Measurements from ENCODE around the gene HIP1R. TPM values are rescaled to one million over a fixed set of nuclear protein-coding genes. Genes with fewer than 3 reads are reported as not detected.
A peak's percentile ranks its signal among the peaks of the same experiment; 100 is the strongest.

HIP1R gene
- total RNA-seq, 1 experiment from 2014 or later, result 64.1 TPM

DNA sequence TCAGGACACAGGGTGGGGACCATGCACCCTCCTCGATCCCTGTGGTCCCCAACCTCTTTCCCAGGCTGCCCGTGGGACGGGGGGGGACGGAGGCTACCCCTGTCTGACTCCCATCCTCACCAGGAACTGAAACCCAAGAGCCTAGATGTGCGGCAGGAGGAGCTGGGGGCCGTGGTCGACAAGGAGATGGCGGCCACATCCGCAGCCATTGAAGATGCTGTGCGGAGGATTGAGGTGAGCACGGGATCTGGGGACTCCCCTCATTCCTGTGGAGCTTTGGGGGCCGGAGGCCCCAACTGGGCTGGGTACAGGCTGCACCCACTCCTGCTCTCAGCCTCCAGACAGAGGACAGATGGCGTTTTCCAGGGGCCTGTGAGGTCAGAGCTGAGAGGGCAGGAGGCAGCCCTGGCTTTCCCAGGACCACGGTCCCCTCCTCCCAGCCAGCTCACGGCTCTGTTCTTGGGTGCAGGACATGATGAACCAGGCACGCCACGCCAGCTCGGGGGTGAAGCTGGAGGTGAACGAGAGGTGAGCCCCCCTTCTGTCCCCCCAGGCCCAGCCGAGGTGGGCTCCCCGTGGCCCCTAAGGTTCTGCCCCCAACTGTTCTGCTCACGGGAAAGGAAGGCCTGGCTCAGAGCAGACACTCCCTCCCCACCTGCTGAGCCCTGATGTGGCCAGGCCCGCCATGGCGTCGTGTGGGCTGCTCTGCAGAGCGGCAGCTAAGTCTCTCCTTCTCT is 24.2 kb downstream of the HIP1R start:
- no peak for DNase-seq (ENCODE audit: extremely low read depth, low read depth)

DNA sequence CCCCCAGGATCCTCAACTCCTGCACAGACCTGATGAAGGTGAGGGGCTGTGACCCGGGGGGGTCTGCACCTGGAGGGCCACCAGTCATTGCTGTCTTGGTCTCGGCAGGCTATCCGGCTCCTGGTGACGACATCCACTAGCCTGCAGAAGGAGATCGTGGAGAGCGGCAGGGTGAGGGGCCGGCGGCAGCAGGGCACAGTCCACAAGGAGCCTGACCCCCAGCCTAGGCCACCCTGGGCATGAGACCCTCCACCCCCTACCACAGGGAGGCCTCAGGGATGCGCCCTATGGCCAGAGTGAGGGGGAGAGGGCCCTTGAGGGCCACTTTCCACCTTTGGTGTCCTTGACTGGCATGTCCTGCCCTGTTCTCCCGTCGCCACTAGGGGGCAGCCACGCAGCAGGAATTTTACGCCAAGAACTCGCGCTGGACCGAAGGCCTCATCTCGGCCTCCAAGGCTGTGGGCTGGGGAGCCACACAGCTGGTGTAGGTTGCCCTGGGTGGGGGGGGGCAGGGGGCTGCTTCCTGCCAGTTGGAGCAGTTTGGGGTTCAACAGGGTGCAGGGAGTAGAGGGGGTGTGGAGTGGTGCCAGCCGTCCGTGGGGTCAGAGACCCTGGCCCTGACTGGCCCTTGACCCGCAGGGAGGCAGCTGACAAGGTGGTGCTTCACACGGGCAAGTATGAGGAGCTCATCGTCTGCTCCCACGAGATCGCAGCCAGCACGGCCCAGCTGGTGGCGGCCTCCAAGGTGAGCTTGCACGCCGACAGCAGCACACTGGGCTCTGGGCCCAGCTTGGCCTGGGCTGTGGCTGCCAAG is 25.0 kb downstream of the HIP1R start:
- peak; percentile 71 for DNase-seq (ENCODE audit: extremely low read depth, low read depth)

DNA sequence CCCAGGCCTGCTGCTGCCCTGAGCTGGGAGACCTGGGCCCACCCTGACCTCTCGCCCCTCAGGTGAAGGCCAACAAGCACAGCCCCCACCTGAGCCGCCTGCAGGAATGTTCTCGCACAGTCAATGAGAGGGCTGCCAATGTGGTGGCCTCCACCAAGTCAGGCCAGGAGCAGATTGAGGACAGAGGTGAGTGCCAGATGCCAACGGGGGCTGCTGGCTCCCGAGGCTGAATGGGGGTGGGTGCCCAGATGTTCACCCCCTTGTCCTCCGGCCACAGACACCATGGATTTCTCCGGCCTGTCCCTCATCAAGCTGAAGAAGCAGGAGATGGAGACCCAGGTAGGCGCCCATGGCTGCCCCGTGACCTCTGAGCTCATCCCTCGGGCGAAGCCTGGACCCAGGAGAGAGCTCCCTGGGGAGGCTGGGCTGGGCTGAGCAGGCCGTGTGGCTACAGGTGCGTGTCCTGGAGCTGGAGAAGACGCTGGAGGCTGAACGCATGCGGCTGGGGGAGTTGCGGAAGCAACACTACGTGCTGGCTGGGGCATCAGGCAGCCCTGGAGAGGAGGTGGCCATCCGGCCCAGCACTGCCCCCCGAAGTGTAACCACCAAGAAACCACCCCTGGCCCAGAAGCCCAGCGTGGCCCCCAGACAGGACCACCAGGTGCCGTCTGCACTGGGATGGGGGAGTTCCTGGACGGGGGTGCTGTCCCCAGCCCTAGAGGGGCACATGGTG is 25.8 kb downstream of the HIP1R start:
- DNase-seq (ENCODE audit: extremely low read depth, low read depth), result no peak

DNA sequence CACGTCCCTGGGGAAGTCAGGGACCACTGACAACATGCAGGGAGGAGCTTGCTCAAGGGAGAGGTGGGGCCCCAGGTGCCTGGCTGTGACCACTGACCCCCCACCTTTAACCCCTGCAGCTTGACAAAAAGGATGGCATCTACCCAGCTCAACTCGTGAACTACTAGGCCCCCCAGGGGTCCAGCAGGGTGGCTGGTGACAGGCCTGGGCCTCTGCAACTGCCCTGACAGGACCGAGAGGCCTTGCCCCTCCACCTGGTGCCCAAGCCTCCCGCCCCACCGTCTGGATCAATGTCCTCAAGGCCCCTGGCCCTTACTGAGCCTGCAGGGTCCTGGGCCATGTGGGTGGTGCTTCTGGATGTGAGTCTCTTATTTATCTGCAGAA is 26.3 kb downstream of the HIP1R start:
- no peak for DNase-seq (ENCODE audit: extremely low read depth, low read depth)

DNA sequence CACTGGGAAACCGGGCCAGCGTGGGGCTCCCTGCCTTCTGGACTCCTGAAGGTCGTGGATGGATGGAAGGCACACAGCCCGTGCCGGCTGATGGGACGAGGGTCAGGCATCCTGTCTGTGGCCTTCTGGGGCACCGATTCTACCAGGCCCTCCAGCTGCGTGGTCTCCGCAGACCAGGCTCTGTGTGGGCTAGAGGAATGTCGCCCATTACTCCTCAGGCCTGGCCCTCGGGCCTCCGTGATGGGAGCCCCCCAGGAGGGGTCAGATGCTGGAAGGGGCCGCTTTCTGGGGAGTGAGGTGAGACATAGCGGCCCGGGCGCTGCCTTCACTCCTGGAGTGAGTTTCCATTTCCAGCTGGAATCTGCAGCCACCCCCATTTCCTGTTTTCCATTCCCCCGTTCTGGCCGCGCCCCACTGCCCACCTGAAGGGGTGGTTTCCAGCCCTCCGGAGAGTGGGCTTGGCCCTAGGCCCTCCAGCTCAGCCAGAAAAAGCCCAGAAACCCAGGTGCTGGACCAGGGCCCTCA is 26.9 kb downstream of the HIP1R start:
- DNase-seq (ENCODE audit: extremely low read depth, low read depth), result no peak

DNA sequence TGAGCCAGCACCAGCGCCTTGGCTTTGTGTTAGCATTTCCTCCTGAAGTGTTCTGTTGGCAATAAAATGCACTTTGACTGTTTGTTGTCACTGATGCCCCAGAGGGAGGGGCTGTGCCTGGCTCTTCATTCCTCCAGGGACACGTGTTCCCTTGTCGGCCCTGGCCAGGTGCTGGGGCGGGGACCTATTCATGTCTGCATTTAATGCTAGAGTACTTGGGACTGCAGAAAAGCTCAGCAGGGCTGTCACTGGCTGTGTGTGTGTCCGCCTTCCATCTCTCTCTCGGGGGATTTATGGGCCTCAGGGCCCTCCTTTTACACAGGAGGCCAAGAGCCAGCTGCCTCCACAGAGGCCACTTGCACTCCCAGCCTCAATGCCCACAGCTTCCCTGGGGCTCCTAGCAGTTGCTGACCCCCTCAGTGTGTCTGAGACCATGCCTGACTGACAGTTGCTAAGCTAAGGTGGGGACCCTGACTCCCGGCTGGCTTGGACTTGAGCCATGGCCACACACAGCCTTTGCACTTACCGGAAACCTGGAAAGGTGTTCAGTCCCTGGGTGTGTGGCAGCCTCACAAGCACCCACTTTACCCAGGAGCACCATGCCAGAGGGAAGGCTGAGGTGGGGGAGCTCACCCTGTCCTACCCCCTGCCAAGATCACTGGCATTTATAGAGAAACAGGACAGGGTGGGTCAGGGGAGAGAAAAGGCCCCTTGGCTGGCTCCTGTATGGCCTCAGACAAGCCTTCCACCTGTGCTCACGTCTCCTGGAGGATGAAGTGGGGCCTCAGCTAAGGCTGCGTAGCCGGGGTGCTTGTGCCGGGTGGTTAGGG is 27.8 kb downstream of the HIP1R start:
- DNase-seq (ENCODE audit: extremely low read depth, low read depth), result no peak

DNA sequence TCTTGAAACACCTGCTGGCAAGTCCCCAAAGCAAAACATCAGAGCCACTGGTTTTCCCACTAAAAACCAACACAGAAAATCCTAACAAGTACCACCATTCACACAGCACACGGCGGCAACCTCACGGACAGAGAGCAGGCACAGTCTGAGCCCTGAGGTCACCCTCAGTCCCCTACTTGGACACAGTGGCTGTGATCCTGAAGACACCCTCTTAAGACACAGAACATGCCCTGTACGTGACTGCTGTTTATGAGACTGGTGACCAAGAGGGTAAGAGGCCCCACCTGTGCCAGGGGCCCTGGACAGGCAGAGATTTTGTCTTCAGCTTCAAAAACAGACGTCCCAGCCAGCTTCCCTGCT is 29.6 kb downstream of the HIP1R start:
- DNase-seq (ENCODE audit: extremely low read depth, low read depth), result no peak

DNA sequence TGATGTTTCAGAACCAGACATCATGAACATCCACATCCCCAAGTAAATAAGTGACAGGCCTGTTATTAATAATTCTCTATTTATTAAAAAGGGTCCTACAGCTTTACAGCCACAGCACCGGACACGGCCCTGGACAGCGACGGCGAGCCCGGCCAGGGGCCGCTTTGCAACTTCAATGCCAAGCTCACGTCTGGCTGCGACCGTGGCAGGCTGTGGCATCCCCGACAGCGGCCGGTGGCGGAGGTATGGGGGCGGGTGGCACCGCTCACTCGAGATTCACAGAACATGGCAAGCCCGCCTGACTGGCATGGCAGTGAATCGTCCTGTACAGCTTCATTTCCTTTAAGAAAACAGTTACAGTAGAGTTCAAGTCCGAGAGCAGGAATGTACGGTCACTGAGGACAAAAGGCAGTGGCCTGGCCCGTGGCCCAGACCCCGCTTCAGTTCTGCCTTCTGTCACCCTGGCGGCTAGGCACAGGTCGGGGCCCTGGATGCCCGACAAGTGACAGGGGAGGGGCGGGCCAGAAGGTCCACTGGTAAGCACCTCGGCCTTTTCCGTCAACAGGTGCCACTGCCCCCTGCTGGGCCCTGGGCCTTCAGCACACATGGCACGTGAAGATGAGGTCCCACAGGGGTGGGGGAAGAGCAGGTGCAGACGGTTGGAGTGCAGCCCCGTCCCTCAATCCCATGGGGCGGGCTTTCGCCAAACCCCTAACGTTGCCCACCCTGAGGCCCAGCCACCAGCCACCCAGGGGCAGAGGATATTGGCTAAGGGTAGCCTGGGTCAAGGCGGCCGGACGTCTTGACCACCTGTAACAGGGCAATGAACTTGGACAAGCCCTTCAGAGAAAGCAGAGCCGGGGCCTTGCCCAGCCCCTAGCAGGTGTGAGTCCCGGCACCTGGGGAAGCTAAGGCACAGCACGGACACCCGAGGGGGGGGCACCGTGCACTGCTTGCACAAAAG is 30.3 kb downstream of the HIP1R start:
- peak; percentile 32 for DNase-seq (ENCODE audit: extremely low read depth, low read depth)

DNA sequence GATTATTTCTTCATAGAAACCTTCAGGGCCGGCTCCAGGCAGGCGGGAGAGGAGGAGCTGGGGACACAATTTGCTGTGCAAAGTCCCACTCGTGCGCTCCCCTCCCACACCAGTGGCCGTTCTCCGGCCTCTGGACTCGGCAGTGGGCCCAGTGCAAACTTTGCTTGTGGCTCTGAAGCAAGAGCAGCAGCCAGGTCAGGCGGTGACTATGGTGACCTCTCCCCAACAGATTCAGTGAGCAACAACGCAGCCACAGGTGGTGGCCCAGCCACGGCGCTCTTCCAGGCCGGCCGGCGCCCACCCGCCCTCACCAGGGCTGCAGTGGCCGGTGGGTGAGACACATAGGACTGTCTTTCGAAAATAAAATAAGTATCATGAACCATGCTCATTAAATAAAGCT is 31.1 kb downstream of the HIP1R start:
- no peak for DNase-seq (ENCODE audit: extremely low read depth, low read depth)

DNA sequence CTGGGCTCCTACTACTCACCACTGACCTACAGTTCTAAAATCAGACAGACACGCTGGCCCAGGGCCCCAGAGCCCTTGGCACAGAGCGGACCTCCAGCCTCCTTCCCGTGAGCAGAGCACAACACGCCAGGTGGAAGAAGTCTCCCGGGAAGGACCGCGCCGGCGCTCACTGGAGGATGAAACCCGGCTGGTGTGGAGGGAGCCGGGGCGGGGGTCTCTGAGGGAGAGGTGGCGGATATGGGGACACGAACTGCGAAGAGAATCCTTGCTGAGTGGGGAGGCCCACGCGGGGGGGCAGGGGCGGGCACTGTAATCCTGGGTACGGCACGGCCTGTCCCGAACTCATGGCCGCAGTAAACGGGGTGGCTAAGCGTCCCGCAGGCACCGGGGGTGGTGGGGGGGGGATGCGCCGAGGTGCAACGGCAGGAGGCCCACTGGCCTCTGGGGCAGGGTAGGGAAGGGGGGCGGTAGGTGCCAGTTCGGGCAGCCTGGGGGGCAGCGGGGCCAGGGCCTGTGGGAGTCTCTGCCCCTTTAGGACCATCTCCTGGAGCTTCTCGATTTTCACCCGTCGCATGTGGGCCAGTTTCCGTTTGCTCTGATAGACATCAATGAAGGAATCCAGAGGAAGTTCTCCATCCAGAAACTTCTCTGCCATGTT is 31.8 kb downstream of the HIP1R start:
- no peak for DNase-seq (ENCODE audit: extremely low read depth, low read depth)

DNA sequence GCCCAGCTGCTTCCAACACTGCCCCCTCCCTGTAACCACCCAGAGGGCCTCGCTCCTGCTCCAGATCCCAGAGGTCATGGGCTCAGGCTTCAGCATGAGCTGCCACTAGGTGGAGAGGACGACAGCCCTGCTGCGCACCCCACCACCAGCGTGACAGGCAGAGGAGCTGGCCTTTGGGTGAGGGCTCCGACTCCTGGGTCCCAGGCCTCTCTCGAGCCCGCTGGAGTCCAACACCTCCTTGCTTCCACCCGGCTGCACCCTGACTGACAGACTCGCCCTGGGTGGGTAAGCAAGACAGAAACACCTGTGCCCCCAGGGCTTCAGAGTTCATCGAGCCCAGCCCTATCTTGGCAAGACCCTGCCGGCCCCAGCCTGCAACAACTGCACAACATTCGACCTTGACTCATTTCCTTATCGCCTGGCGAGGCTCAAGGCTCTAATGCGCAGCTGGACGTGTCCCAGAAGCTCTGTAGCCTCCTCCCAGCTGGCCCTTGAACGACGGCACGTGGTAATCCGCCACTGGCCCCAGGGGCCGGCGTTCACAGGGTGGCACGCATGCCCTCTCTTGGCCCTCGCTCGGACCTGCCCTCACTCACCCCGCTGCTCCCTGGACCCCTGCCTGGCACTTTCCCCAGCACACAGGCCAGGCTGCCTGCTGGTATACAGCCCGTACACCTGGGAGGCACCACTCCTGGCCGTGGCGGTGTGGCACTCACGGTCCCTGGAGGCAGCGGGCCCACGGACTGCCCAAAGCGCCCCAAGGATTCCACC is 32.6 kb downstream of the HIP1R start:
- DNase-seq (ENCODE audit: extremely low read depth, low read depth), result peak; percentile 28

DNA sequence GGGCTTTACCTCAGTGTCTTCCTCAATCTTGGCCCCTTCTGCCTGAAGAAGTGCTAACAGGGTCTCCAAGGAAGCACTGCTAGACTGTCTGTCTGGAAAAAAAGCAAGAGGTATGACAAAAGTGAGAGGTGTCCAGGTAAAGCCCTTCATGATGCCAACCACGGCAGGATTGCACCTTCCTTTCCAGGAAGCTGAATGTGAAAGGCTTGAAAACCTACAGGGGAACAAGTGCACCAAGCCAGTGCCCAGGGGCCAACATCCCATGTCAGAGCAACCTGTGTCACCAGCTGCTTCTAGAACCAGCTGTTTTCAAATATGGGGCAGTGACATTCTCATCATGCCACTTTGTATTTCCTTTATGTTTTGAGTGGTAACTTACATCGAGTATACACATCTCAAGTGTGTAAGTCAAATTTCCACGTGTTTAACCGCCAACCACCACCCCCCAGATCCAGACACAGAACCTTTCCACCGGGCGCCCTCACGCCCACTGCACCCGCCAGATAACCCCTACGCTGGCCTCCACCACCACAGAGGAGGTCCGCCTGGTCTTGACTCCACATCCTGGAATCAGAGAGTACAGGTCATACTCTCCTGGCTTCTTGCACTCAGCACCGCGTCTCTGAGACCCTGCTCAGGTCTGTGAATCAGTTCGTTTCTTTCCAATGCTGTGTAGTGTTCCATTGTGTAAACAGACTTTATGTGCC is 33.4 kb downstream of the HIP1R start:
- no peak for DNase-seq (ENCODE audit: extremely low read depth, low read depth)

DNA sequence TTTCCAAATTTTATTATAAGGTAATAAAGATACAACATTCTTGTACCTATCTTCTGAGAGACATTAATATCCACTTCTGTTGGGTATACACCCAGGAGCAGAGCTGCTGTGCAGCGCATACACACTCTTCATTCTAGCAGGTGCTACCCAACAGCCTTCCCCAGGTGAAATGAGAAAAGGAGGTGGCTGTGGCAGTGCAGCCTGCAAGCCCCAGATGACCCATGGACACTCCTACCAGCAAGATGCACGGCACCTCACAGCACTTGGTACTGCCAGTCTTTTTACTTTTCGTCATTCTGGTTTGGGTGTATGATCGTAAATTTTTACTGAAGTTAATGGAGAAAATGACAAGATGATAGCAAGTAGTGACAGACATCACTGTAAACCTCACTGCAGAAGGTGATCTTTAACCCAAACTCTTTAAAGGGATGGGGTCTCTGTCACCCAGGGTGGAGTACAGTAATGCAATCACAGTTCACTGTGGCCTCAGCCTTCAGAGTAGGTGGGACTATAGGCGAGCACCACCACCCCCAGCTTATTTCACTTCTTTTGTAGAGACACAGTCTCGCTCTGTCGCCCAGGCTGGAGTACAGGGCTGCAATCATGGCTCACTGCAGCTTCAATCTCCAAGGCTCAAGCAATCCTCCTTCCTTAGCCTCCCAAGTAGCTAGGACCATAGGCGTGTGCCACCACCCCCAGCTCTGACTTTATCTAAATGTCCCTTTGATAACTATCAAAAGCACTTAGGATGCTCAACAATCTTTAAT is 34.1 kb downstream of the HIP1R start:
- DNase-seq (ENCODE audit: extremely low read depth, low read depth), result no peak

DNA sequence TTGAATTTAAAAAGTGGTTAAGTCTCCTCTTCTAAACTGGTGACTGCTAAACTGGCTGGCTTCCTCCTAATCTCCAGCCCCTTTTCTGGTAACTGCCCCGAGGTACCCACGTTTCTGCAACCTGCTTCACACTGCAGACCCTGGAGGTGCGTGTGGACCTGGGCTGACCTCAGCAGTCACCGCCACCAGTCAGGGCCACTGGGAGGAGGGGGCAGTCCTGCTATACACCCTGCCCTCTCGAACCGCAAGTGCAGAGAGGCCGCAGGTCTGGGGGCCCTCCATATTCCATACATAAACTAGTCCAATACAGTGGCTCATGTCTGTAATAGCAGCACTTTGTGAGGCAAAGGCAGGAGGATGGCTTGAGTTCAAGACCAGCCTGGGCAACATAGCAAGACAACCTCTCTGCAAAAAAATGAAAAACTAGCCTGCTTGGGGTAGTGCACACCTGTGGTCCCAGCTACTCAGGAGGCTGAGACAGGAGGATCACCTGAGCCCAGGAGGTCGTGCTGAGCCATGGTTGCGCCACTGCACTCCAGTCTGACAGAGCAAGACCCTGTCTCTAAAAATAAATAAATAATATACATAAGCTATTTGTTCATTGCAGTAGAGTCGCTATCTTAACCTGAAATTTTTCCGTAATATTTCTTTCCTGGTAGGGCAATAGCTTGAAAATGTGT is 35.0 kb downstream of the HIP1R start:
- DNase-seq (ENCODE audit: extremely low read depth, low read depth), result no peak

DNA sequence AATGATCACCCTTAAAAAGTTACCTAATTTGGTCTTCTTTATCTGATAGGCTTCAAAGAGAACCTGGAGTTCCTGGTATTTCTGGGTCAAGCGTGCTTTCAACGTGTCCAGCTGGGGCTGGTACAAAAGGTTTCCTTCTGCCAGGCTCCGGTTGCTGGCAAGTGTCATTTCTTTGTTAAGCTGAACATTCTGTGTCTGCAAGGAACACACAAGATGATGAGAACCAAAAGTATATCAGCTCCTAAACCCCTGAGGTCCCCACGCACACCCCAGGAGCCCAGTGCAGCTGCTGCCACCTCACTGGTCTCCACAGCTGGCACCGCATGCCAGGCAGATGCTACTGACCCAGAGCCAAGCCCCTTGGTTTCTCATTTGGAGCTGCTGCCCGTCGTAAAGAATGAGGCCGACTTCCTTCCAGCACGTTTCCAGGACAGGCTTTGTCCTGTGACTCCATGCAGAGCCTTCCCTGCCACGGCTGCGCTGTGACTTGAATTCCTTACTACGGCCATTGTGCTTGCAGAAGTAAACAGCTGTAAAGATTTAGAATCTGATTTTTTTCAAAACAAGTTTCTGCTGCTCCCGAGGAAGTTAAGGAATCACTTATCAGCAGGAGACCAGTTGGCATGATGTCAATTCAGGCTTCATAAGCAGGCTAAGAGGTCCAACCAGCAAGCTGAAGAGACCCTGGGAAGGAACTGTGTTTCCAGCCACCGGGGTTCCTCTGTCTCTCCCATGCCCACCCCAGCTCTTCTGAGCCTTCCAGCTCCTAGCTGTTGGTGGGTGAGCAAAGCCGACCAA is 35.8 kb downstream of the HIP1R start:
- DNase-seq (ENCODE audit: extremely low read depth, low read depth), result no peak
